Mammary epithelial cell (primary cell): Measurements from ENCODE around the gene GID8.

Experiments
- EZH2 ChIP-seq: IDR thresholded peaks from 2 replicates; pipeline ENCODE4 v1.6.1; 2012; ENCODE audit warnings: low read length, inconsistent platforms, borderline replicate concordance
- TF ChIP-seq, protein P1 (sequence below), 2 donors: IDR thresholded peaks in 1 of 2; conservative IDR thresholded peaks in 1 of 2; 2 replicates each; pipeline ENCODE4 v1.5.1; 2011 to 2012; ENCODE audit warnings: inconsistent platforms in 2 of 2, low read length in 2 of 2, mild to moderate bottlenecking in 2 of 2, control low read depth in 1 of 2, low read depth in 1 of 2; ENCODE audit not compliant: insufficient read depth in 1 of 2; ENCODE audit errors: extremely low read depth in 1 of 2

DNA sequence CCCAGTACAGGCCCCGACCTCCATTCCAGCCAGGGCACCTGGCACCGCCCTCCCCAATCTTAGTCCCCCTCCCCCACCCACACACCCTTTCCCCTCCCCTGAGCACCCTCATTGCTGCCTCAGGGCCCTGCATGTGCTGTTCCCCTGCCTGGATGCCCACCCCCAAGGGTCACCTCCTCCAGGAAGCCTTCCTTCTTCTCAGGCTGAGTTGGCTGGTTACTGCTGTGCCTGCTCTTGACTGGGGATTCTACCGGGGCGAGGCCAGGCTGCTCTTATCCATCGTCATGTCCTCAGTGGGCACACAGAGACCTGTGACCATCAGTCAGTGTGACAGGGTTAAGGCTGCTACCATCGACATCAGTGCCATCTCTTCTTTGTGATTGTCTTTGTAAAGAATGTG, 45.3 kb downstream of the GID8 start:
- TF ChIP-seq, protein P1, sequence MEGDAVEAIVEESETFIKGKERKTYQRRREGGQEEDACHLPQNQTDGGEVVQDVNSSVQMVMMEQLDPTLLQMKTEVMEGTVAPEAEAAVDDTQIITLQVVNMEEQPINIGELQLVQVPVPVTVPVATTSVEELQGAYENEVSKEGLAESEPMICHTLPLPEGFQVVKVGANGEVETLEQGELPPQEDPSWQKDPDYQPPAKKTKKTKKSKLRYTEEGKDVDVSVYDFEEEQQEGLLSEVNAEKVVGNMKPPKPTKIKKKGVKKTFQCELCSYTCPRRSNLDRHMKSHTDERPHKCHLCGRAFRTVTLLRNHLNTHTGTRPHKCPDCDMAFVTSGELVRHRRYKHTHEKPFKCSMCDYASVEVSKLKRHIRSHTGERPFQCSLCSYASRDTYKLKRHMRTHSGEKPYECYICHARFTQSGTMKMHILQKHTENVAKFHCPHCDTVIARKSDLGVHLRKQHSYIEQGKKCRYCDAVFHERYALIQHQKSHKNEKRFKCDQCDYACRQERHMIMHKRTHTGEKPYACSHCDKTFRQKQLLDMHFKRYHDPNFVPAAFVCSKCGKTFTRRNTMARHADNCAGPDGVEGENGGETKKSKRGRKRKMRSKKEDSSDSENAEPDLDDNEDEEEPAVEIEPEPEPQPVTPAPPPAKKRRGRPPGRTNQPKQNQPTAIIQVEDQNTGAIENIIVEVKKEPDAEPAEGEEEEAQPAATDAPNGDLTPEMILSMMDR (conservative IDR thresholded peaks at IDR 0.05 in 1 of 2, IDR thresholded peaks at IDR 0.05 in 1 of 2; ENCODE audit: extremely low read depth in 1 of 2, insufficient read depth in 1 of 2, low read depth in 1 of 2, low read length in 2 of 2), result no peak
- no peak for TF ChIP-seq EZH2
